ENCODE measurements around the gene TNPO3. TPM values are rescaled to one million over a fixed set of nuclear protein-coding genes. Genes with fewer than 3 reads are reported as not detected.

TNPO3 gene
- total RNA-seq, 3 donors from 2014 or later = 36.4 to 42.7 (median 36.6) TPM

GRCh38 chr7:128911423-128912031, 143.4 kb downstream of the TNPO3 start:
- DNase-seq (ENCODE audit: low spot score in 2 of 2) = peak in 1 of 2 donors; percentile 43
- no peak for TF ChIP-seq POLR2AphosphoS5 (IDR thresholded peaks at IDR 0.05)
- Histone ChIP-seq H3K9me3 (no peaks in the 10 kb centered on the region), H3K4me3 (no peak overlapping the region), H3K27ac (peak overlapping the region in 1 of 2 donors; percentile 13), H3K36me3 (no peaks in the 10 kb centered on the region), H3K4me1 (no peaks in the 10 kb centered on the region), H3K27me3 (peaks cover 8 to 46% of the 10 kb centered on the region in 2 donors)
- intact Hi-C loops (cut with DNase I; ENCODE audit: low total_unique reads) = no loop called here

- H3K4me1 ChIP-seq = no peaks in the 10 kb centered on the region
- H3K27me3 ChIP-seq = peaks cover 8 to 38% of the 10 kb centered on the region in 2 donors
- intact Hi-C loops (cut with DNase I; ENCODE audit: low total_unique reads) = no loop called here
- peak within 1 kb of the TSS; percentile 27 to 46 (median 34) for H3K4me3 ChIP-seq
- DNase-seq (ENCODE audit: low spot score in 2 of 2) = peak in 1 of 2 donors; percentile 39
- peak within 1 kb of the TSS in 1 of 2 donors; percentile 13 for H3K27ac ChIP-seq
- TF ChIP-seq CTCF (IDR thresholded peaks at IDR 0.05) (no peak), POLR2AphosphoS5 (IDR thresholded peaks at IDR 0.05) (no peak), POLR2A (IDR thresholded peaks at IDR 0.05) (no peak)
- H3K9me3 ChIP-seq = no peaks in the 10 kb centered on the region
- H3K36me3 ChIP-seq = no peaks in the 10 kb centered on the region
Measured at GRCh38 chr7:128910569-128910945, 144.4 kb downstream of the TNPO3 start, which contains the start of gene KCP. Gene KCP (minus strand): TSS chr7:128910709. CDS start chr7:128910676, 33 bp downstream.

GRCh38 chr7:128909625-128910568, 145.0 kb downstream of the TNPO3 start:
- no peaks in the 10 kb centered on the region for H3K4me1 ChIP-seq
- TF ChIP-seq POLR2A (IDR thresholded peaks at IDR 0.05) (no peak), POLR2AphosphoS5 (IDR thresholded peaks at IDR 0.05) (no peak), CTCF (IDR thresholded peaks at IDR 0.05) (no peak)
- no peaks in the 10 kb centered on the region for H3K9me3 ChIP-seq
- peak overlapping the region; percentile 27 to 46 (median 34) for H3K4me3 ChIP-seq
- H3K36me3 ChIP-seq = no peaks in the 10 kb centered on the region
- no peak overlapping the region for H3K27ac ChIP-seq
- intact Hi-C loops (cut with DNase I; ENCODE audit: low total_unique reads) = no loop called here
- peak in 1 of 2 donors; percentile 48 for DNase-seq (ENCODE audit: low spot score in 2 of 2)
- peaks cover 7 to 35% of the 10 kb centered on the region in 2 donors for H3K27me3 ChIP-seq

DNA sequence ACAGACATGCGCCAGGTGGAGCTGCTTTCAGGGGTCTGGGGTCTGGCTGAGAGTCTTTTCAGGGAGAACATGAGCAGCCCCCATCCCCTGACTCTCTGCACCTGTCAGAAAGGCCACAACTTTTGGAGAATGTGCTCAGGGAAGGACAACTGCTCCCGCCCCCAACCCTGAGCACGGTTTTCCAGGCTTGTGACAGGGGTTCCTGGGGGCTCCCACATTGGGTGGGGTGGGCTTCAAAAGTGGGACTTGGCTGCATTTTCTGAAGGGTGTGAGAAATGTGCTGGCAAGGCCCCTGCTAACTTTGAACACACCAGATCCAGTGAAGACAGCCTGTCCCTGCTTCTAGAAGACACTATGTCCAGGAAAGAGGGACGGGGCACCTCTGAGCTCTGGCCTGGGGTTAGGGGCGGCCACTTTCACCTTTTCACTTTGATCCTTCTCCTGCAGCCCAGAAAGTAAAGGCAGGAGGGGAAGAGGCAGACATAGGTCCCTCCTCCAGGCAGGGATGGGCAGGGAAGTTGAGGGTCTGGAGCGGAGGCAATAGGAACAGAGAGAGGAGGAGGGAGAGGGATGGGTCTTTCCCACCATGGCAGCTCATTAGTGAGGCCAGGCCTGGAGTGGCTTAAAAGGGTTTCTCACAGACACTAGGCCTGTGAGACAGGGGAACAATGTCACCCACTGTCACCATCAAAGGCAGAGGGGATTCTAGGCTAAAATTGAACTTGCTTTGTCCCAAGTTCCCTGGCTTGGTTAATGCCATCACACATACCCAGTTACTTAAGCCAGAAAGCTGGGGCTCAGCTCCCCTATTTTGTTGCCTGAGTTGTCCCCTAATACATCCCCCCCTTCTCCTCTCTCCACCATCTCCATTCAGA, 145.9 kb downstream of the TNPO3 start:
- DNase-seq (ENCODE audit: low spot score in 2 of 2) = peak in 1 of 2 donors; percentile 2
- Histone ChIP-seq H3K4me1 (no peaks in the 10 kb centered on the region), H3K4me3 (no peak overlapping the region), H3K36me3 (no peaks in the 10 kb centered on the region), H3K27ac (no peak overlapping the region), H3K27me3 (peaks cover 4 to 26% of the 10 kb centered on the region in 2 donors), H3K9me3 (no peaks in the 10 kb centered on the region)
- TF ChIP-seq POLR2AphosphoS5 (IDR thresholded peaks at IDR 0.05) (no peak), CTCF (IDR thresholded peaks at IDR 0.05) (no peak), POLR2A (IDR thresholded peaks at IDR 0.05) (no peak)
- intact Hi-C loops (cut with DNase I; ENCODE audit: low total_unique reads) = no loop called here

Measured in breast epithelium (tissue), 4 donors.